Measurements from ENCODE around the gene MIGA2.

MIGA2 gene

DNA sequence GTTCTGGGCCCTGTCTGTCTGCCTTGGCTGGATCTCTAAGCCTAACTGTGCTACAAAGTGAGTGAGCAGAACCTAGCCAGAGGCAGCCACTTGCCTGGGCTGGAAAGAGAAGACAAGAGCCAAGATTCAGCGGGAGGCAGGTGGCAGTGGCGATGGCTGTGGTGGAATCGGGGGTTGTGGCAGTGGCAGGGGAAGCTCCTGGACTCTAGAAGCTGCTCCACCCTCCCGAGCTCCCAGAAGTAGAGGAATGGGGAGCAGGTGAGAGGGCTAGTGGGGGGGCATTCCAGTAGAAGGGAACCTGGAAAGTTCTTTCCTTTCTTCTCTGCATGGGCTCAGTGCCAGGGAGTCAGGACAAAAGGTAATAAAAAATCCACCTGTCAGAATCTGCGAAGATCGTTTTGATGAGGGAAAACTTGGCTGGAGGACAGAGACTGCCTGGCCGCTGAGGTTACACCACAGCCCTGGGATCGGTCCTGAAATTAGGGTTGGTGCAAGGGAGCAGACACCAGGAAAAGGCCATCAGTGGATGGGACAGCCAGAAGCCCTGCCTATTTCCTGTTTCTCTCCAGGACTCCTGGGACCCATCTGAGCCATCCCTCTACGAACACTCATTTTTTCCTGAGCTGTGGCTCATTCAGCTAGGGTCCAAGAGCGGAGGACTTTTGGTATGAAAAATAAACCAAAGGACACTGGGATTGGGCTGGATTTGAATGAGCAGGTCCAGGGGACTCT, 72.5 kb downstream of the MIGA2 start (continued):
- TF ChIP-seq, protein P1, sequence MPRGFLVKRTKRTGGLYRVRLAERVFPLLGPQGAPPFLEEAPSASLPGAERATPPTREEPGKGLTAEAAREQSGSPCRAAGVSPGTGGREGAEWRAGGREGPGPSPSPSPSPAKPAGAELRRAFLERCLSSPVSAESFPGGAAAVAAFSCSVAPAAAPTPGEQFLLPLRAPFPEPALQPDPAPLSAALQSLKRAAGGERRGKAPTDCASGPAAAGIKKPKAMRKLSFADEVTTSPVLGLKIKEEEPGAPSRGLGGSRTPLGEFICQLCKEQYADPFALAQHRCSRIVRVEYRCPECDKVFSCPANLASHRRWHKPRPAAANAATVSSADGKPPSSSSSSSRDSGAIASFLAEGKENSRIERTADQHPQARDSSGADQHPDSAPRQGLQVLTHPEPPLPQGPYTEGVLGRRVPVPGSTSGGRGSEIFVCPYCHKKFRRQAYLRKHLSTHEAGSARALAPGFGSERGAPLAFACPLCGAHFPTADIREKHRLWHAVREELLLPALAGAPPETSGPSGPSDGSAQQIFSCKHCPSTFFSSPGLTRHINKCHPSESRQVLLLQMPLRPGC (tag by site-specific recombination; IDR thresholded peaks at IDR 0.05) = no peak
- TF ChIP-seq ZNF521 (tag by site-specific recombination; IDR thresholded peaks at IDR 0.05) (no peak), ZNF423 (tag by site-specific recombination; IDR thresholded peaks at IDR 0.05) (no peak), GFI1B (tag by site-specific recombination; IDR thresholded peaks at IDR 0.05) (no peak), ZNF48 (tag by site-specific recombination; IDR thresholded peaks at IDR 0.05) (no peak), GLIS2 (tag by site-specific recombination; IDR thresholded peaks at IDR 0.05) (no peak), ZNF341 (tag by site-specific recombination; IDR thresholded peaks at IDR 0.05; ENCODE audit: low read depth) (no peak), ZBTB17 (tag by site-specific recombination; IDR thresholded peaks at IDR 0.05) (peak; percentile 41; the same call in 1 of the 2 replicates), ZNF416 (tag by site-specific recombination; IDR thresholded peaks at IDR 0.05) (no peak), ZNF558 (tag by site-specific recombination; IDR thresholded peaks at IDR 0.05) (no peak), ZNF248 (tag by site-specific recombination; IDR thresholded peaks at IDR 0.05) (no peak), ZNF747 (tag by site-specific recombination; IDR thresholded peaks at IDR 0.05) (no peak), ZNF169 (tag by site-specific recombination; IDR thresholded peaks at IDR 0.05) (no peak), ZNF610 (tag by site-specific recombination; IDR thresholded peaks at IDR 0.05; ENCODE audit: borderline replicate concordance) (no peak)
- TF ChIP-seq, protein P2, sequence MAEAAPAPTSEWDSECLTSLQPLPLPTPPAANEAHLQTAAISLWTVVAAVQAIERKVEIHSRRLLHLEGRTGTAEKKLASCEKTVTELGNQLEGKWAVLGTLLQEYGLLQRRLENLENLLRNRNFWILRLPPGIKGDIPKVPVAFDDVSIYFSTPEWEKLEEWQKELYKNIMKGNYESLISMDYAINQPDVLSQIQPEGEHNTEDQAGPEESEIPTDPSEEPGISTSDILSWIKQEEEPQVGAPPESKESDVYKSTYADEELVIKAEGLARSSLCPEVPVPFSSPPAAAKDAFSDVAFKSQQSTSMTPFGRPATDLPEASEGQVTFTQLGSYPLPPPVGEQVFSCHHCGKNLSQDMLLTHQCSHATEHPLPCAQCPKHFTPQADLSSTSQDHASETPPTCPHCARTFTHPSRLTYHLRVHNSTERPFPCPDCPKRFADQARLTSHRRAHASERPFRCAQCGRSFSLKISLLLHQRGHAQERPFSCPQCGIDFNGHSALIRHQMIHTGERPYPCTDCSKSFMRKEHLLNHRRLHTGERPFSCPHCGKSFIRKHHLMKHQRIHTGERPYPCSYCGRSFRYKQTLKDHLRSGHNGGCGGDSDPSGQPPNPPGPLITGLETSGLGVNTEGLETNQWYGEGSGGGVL (tag by site-specific recombination; IDR thresholded peaks at IDR 0.05) = no peak
- TF ChIP-seq, protein P3, sequence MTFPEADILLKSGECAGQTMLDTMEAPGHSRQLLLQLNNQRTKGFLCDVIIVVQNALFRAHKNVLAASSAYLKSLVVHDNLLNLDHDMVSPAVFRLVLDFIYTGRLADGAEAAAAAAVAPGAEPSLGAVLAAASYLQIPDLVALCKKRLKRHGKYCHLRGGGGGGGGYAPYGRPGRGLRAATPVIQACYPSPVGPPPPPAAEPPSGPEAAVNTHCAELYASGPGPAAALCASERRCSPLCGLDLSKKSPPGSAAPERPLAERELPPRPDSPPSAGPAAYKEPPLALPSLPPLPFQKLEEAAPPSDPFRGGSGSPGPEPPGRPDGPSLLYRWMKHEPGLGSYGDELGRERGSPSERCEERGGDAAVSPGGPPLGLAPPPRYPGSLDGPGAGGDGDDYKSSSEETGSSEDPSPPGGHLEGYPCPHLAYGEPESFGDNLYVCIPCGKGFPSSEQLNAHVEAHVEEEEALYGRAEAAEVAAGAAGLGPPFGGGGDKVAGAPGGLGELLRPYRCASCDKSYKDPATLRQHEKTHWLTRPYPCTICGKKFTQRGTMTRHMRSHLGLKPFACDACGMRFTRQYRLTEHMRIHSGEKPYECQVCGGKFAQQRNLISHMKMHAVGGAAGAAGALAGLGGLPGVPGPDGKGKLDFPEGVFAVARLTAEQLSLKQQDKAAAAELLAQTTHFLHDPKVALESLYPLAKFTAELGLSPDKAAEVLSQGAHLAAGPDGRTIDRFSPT (tag by site-specific recombination; IDR thresholded peaks at IDR 0.05) = 0 out of 2 replicates have a peak, but pooled peaks have one; percentile 21

DNA sequence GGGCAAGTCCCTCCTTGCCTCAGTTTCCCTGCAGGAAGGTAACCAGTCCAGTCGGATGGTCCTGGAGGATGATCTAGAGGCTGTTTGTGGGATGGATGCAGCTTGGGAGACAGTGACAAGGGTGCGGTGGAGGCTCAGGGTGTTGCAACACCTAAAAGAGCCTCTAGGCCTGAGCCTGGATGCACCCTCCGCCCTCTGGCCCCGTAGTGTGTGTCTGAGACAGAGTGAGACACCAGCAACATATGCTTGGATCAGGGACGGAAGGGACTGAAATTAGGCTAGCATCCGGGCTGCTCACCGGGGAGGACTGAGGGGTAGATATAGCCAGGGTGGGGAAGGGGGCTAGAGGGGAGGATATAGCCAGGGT, 73.1 kb downstream of the MIGA2 start:
- H3K4me3 ChIP-seq (ENCODE audit: low read depth, low read length) = no peak overlapping the region
- ChIA-PET CTCF (interaction anchor here (2.1 kb wide), 1 partner anchor 12 kb away, joined by 6 read pairs; no protein-coding TSS in a partner anchor), POLR2A (interaction anchor here (0.7 to 3.7 kb wide), 3 partner anchors 14 to 30 kb away, joined by 3 to 23 read pairs (median 4); partner anchors contain the start of gene DOLPP1)
- H3K9me3 ChIP-seq (ENCODE audit: control insufficient read depth, insufficient read depth, low read depth, low read length) = no peaks in the 10 kb centered on the region
- peaks cover 4% of the 10 kb centered on the region; the same call in 1 of the 2 replicates for H3K4me1 ChIP-seq (ENCODE audit: control insufficient read depth, insufficient read depth, low read length)
- no peak overlapping the region for H3K27ac ChIP-seq (ENCODE audit: extremely low read depth, low read depth, low read length)
- H3K36me3 ChIP-seq (ENCODE audit: control insufficient read depth in 2 of 2, insufficient read depth in 1 of 2, low read length in 2 of 2) = peaks cover 0 to 8% of the 10 kb centered on the region in 2 experiments; a peak in 2 of 3 replicates
- TF ChIP-seq PRDM1 (tag by site-specific recombination; IDR thresholded peaks at IDR 0.05) (no peak), CTCF (tag by site-specific recombination; IDR thresholded peaks at IDR 0.05) (no peak), ZBTB21 (tag by site-specific recombination; IDR thresholded peaks at IDR 0.05) (no peak), ZNF521 (tag by site-specific recombination; IDR thresholded peaks at IDR 0.05) (no peak), ZNF239 (tag by site-specific recombination; IDR thresholded peaks at IDR 0.05) (no peak), ZNF544 (tag by site-specific recombination; IDR thresholded peaks at IDR 0.05) (no peak), ZBTB48 (tag by site-specific recombination; IDR thresholded peaks at IDR 0.05) (no peak), KLF1 (tag by site-specific recombination; IDR thresholded peaks at IDR 0.05) (no peak), GLIS2 (tag by site-specific recombination; IDR thresholded peaks at IDR 0.05) (no peak), BCL11A (tag by site-specific recombination; IDR thresholded peaks at IDR 0.05; ENCODE audit: low read depth) (no peak), ZNF221 (tag by site-specific recombination; IDR thresholded peaks at IDR 0.05; ENCODE audit: borderline replicate concordance) (no peak), ZNF169 (tag by site-specific recombination; IDR thresholded peaks at IDR 0.05) (no peak), REPIN1 (tag by site-specific recombination; IDR thresholded peaks at IDR 0.05; ENCODE audit: low read depth) (no peak), SCRT2 (tag by site-specific recombination; IDR thresholded peaks at IDR 0.05) (no peak), ZNF561 (tag by site-specific recombination; IDR thresholded peaks at IDR 0.05; ENCODE audit: borderline replicate concordance) (no peak)
- TF ChIP-seq, protein P4, sequence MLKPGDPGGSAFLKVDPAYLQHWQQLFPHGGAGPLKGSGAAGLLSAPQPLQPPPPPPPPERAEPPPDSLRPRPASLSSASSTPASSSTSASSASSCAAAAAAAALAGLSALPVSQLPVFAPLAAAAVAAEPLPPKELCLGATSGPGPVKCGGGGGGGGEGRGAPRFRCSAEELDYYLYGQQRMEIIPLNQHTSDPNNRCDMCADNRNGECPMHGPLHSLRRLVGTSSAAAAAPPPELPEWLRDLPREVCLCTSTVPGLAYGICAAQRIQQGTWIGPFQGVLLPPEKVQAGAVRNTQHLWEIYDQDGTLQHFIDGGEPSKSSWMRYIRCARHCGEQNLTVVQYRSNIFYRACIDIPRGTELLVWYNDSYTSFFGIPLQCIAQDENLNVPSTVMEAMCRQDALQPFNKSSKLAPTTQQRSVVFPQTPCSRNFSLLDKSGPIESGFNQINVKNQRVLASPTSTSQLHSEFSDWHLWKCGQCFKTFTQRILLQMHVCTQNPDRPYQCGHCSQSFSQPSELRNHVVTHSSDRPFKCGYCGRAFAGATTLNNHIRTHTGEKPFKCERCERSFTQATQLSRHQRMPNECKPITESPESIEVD (tag by site-specific recombination; IDR thresholded peaks at IDR 0.05) = no peak
